MG63 (cell line): ENCODE data around the gene LRRC37A3. TPM values are rescaled to one million over a fixed set of nuclear protein-coding genes. Genes with fewer than 3 reads are reported as not detected.
"Not testable (repeated sequence)": the region's sequence is repeated elsewhere in the genome, so short reads cannot be mapped to it uniquely, and the experiment has no call there.

Experiments
- DNase-seq: peaks from one replicate; pipeline ENCODE4 v3.0.0-alpha.2; 2020
- H3K27me3 ChIP-seq: fragments of 250-450 bp; sonication (Bioruptor Pico); 2 replicates; pipeline ENCODE4 v1.5.1; 2020; ENCODE audit warnings: mild to moderate bottlenecking, moderate library complexity
- H3K36me3 ChIP-seq: fragments of 250-450 bp; sonication (Bioruptor Pico); 2 replicates; pipeline ENCODE4 v1.5.1; 2020; ENCODE audit warnings: mild to moderate bottlenecking, moderate library complexity
- H3K4me3 ChIP-seq: fragments of 250-450 bp; sonication (Bioruptor Pico); 2 replicates; pipeline ENCODE4 v1.5.1; 2020; ENCODE audit warnings: mild to moderate bottlenecking, moderate library complexity
- H3K9me3 ChIP-seq: fragments of 250-450 bp; sonication (Bioruptor Pico); 2 replicates; pipeline ENCODE4 v1.5.1; 2020; ENCODE audit warnings: mild to moderate bottlenecking, moderate library complexity
- total RNA-seq: library from RNA; depleted of rRNA; stranded (reverse); fragments of >200 nt; shearing (Covaris generic); gene quantifications from 2 replicates; pipeline ENCODE4 v1.2.3, GENCODE V29; 2014; ENCODE audit warnings: low replicate concordance

The LRRC37A3 gene
- total RNA-seq, 1 experiment from 2014 or later: 4.0 TPM

GRCh38 chr17:64930374-64930773, 11.1 kb upstream of the LRRC37A3 start:
- not testable (repeated sequence) for H3K27me3 ChIP-seq, H3K4me3 ChIP-seq, H3K36me3 ChIP-seq, DNase-seq, H3K9me3 ChIP-seq

GRCh38 chr17:64929419-64930209, 10.3 kb upstream of the LRRC37A3 start:
- H3K9me3 ChIP-seq, H3K27me3 ChIP-seq, H3K4me3 ChIP-seq, H3K36me3 ChIP-seq: not testable (repeated sequence)
- peak; percentile 47 for DNase-seq

DNA sequence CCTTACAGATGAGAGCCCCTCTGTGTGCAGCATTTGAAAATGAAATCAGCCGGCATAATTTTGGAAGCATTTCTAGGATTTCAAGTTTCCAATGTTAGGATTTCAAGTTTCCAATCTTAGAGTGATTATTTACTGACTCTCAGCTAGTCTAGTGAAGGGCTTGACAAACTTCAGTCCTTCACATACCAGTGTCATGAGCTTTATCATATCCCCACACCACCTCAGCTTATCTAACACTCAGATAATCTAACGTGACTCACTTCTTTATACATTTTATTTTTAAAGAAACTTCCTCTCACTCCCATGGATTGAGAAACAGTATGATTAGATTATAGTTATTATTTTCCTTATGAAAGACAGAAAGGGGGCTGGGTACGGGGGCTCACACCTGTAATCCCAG, 9.4 kb upstream of the LRRC37A3 start:
- DNase-seq, H3K27me3 ChIP-seq, H3K36me3 ChIP-seq, H3K4me3 ChIP-seq, H3K9me3 ChIP-seq: not testable (repeated sequence)

- not testable (repeated sequence) for H3K36me3 ChIP-seq, DNase-seq, H3K9me3 ChIP-seq, H3K27me3 ChIP-seq, H3K4me3 ChIP-seq
Measured at GRCh38 chr17:64927444-64927843, 8.2 kb upstream of the LRRC37A3 start.

- not testable (repeated sequence) for DNase-seq, H3K9me3 ChIP-seq, H3K4me3 ChIP-seq, H3K36me3 ChIP-seq, H3K27me3 ChIP-seq
Measured at GRCh38 chr17:64926430-64926829, 7.2 kb upstream of the LRRC37A3 start.

GRCh38 chr17:64925244-64925643, 6.0 kb upstream of the LRRC37A3 start:
- not testable (repeated sequence) for H3K36me3 ChIP-seq, H3K27me3 ChIP-seq, H3K9me3 ChIP-seq, DNase-seq, H3K4me3 ChIP-seq

DNA sequence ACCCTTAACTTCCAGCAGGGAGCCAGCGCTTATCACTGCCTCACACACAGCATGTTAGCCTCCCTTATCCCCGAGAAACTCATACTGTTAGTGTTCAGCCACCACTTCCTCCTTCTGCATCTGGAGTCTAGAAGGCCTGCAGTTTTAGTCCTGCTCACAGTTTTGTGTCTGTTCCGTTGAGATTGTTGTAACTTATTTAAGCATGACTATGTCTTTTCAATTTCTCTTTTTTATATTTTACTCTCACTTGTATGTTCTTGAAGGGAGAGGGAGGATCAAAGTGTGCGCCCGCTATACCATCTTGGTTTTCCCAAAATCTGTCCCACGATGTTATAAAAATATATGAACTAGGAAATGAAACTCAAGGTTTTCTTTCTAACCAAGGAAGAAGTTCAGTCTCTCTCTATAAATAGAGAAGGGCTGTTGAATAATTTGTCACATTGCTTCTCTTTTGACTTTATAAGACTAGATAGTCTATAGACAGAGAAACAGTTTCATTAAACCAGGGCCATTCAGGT, 3.8 kb upstream of the LRRC37A3 start:
- DNase-seq, H3K36me3 ChIP-seq, H3K27me3 ChIP-seq, H3K9me3 ChIP-seq, H3K4me3 ChIP-seq: not testable (repeated sequence)

DNA sequence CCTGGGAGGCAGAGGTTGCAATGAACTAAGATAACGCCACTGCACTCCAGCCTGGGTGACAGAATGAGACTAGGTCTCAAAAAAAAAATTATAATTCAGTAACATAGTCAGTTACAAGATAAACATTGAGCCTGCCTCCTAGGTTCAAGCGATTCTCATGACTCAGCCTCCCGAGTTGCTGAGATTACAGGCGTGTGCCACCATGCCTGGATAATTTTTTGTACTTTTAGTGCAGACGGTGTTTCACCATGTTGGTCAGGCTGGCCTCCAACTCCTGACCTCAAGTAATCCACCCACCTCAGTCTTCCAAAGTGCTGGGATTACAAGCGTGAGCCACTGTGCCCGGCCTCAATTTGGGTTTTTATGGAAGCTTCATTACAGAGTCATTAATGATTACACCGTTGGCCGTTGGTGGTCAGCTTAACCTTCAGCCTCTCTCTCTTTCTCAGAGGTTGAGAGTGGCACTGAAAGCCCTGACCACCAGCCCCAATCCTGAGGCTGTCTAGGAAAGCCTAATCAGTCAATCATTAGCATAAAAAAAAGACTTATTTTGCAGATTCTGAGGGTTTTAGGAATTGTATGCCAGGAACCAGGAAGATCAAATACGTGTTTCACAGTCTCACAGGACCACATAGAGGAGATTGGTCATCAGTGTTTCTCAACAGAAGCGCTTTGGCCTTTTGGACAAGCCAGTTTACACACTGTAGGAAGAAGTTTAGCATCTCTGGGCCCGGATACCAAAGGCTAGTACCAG, 1.3 kb upstream of the LRRC37A3 start:
- no peaks in the 10 kb centered on the region for H3K36me3 ChIP-seq

DNA sequence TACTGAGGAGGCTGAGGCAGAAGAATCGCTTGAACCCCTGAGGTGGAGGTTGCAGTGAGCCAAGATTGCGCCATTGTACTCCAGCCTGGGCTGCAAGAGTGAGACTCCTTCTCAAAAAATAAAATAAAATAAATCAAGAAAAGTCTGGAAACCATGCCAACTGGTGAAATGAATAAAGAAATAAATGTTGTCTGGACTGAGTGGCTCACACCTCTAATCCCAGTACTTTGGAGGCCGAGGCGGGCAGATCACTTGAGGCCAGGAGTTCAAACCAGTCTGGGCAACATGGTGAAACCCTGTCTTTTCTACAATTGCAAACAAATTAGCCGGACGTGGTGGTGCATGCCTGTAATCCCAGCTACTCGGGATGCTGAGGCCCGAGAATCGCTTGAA, 744 bp upstream of the LRRC37A3 start:
- no peaks in the 10 kb centered on the region for H3K36me3 ChIP-seq
- no peak for DNase-seq
- H3K27me3 ChIP-seq: no peaks in the 10 kb centered on the region
- H3K4me3 ChIP-seq: peak overlapping the region; percentile 72
- H3K9me3 ChIP-seq: no peaks in the 10 kb centered on the region

More for the DNA sequence above, 1.3 kb upstream of the LRRC37A3 start:
- peak; percentile 16 for DNase-seq
- Histone ChIP-seq H3K27me3 (no peaks in the 10 kb centered on the region), H3K9me3 (no peaks in the 10 kb centered on the region), H3K4me3 (no peak overlapping the region)

DNA sequence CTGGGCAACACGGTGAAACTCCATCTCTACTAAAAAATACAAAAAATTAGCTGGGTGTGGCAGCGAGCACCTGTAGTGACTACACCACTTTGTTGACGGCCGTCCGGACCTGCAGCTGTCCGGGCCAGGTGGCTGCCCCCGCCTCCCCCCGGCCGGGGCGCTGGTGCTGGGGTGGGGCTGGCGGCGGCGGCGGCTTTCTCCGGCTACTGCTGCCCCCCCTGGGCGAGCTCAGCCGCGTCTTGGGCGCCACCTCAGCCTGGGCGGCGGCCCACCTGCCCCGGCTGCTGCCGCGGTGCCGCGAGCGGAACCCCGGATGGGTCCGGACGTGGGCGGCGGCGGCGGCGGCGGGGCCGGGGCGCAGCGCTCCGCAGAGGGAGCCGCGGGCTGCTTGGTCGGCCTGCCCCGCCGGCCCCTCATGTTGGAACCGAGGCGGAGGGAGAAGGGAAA, 413 bp downstream of the LRRC37A3 start:
- peak; percentile 65 for DNase-seq
- not testable (repeated sequence) for H3K36me3 ChIP-seq, H3K27me3 ChIP-seq, H3K9me3 ChIP-seq
- peak overlapping the region; percentile 72 for H3K4me3 ChIP-seq

DNA sequence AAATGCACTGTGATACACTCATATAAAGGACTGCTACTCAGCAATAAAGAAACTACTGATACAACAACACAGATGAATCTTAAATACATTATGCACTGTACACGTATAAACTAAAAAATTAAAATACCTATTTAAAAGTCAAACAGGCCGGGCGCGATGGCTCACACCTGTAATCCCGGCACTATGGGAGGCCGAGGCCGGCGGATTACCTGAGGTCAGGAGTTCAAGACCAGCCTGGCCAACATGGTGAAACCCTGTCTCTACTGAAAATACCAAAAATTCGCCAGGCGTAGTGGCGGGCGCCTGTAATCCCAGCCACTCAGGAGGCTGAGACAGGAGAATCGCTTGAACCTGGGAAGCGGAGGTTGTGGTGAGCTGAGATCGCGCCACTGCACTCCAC, 1.7 kb downstream of the LRRC37A3 start:
- H3K36me3 ChIP-seq, H3K9me3 ChIP-seq, H3K4me3 ChIP-seq, DNase-seq, H3K27me3 ChIP-seq: not testable (repeated sequence)

DNA sequence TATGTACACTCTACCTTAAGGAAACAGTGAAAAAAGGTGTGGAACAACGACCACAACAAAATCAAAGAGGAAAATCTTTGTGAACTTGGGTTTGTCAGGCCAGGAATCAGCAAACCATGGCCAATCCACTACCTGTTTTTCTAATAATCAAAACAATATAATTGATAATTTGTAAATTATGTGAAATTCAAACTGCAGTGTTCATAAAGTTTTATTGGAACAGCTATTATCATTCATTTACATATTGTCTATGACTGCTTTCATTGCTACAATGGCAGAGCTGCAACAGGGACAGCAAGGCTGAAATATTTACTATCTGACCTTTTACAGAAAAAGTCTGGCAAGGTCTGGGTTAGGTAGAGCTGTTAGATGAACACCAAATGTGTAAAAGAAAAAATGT, 4.0 kb downstream of the LRRC37A3 start:
- H3K36me3 ChIP-seq, H3K4me3 ChIP-seq, H3K9me3 ChIP-seq, DNase-seq, H3K27me3 ChIP-seq: not testable (repeated sequence)

DNA sequence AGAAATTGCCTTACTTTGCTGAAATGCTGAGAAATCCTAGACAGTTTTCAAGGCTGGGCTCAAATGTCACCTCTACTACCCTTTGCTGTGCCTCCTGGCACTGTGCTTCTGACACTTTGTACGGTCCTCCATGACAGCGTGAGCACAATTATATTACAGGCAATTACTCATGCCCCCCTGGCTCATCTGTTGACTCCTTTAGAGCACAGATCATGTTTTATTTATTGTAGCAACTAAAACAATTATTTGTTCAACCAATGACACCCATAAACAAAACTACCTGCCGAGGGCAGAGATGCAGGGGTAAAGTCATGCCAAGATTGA, 9.1 kb downstream of the LRRC37A3 start:
- not testable (repeated sequence) for H3K36me3 ChIP-seq, H3K27me3 ChIP-seq, DNase-seq, H3K4me3 ChIP-seq, H3K9me3 ChIP-seq

- H3K9me3 ChIP-seq, H3K27me3 ChIP-seq, DNase-seq, H3K36me3 ChIP-seq, H3K4me3 ChIP-seq: not testable (repeated sequence)
Measured at GRCh38 chr17:64909511-64910190, 9.6 kb downstream of the LRRC37A3 start.

- DNase-seq, H3K36me3 ChIP-seq, H3K4me3 ChIP-seq, H3K9me3 ChIP-seq, H3K27me3 ChIP-seq: not testable (repeated sequence)
Measured at GRCh38 chr17:64904069-64904468, 15.2 kb downstream of the LRRC37A3 start.

- not testable (repeated sequence) for H3K4me3 ChIP-seq, H3K36me3 ChIP-seq, H3K27me3 ChIP-seq, H3K9me3 ChIP-seq, DNase-seq
Measured at GRCh38 chr17:64897136-64897535, 22.1 kb downstream of the LRRC37A3 start.

- DNase-seq, H3K27me3 ChIP-seq, H3K4me3 ChIP-seq, H3K36me3 ChIP-seq, H3K9me3 ChIP-seq: not testable (repeated sequence)
Measured at GRCh38 chr17:64874210-64874609, 45.1 kb downstream of the LRRC37A3 start.
